A549 (cell line): ENCODE measurements around the gene NFAM1. TPM values are rescaled to one million over a fixed set of nuclear protein-coding genes. Genes with fewer than 3 reads are reported as not detected.

Source experiments
- ATAC-seq, 2 experiments: fragments of 200-7000 bp in 1 of 2; fragments of >200 bp in 1 of 2; cut with Nextera tagmentation in 1 of 2; cut with Tn5 transposase in 1 of 2; 3 replicates each; pipeline versions ENCODE4 v1.8.0 to v1.9.1; 2018 to 2020; ENCODE audit warnings: mild to moderate bottlenecking in 1 of 2, moderate library complexity in 1 of 2
- CTCF ChIA-PET: fragments of 300-600 bp; sonication (Branson Sonifier 250); formaldehyde crosslinking; extraction: SDS; loops from one replicate; lab custom pipeline; 2021; ENCODE audit warnings: antibody characterized with exemption, inconsistent platforms; lab: Yijun Ruan, JAX
- POLR2A ChIA-PET: fragments of 350-600 bp; formaldehyde crosslinking; extraction: SDS; loops from one replicate; lab custom pipeline; 2021; ENCODE audit warnings: antibody characterized with exemption, inconsistent platforms; lab: Yijun Ruan, JAX
- DNase-seq, 2 experiments: peaks; one replicate each; pipeline versions ENCODE4 v3.0.0 to v3.0.0-alpha.2; 2011 to 2016; ENCODE audit warnings: low read depth in 1 of 2, low spot score in 1 of 2
- FAIRE-seq: peaks from 2 replicates; lab custom pipeline; 2011; peaks lifted over from hg19 to GRCh38; lab: Jason Lieb, UNC
- H3K27ac ChIP-seq, 2 experiments: fragments of >200 bp; sonication (Bioruptor Twin); formaldehyde crosslinking; 3 replicates each; pipeline ENCODE4 v1.5.1; 2016 to 2017
- H3K4me1 ChIP-seq: fragments of >200 bp; sonication (Bioruptor Twin); formaldehyde crosslinking; 3 replicates; pipeline ENCODE4 v1.6.1; 2016
- H3K4me2 ChIP-seq: fragments of >200 bp; sonication (Bioruptor Twin); formaldehyde crosslinking; 3 replicates; pipeline ENCODE4 v1.6.1; 2016
- H3K4me3 ChIP-seq: fragments of >200 bp; sonication (Bioruptor Twin); formaldehyde crosslinking; 3 replicates; pipeline ENCODE4 v1.5.1; 2016
- H3K9me3 ChIP-seq: fragments of >200 bp; sonication (Bioruptor Twin); formaldehyde crosslinking; 3 replicates; pipeline ENCODE4 v1.6.1; 2016
- BCL3 ChIP-seq: fragments of >200 bp; sonication (Bioruptor Twin); formaldehyde crosslinking; IDR thresholded peaks from 3 replicates; pipeline ENCODE4 v1.6.1; 2016
- CHD2 ChIP-seq: fragments of 150-350 bp; IDR thresholded peaks from 2 replicates; pipeline ENCODE4 v1.6.1; 2014; ENCODE audit warnings: low read length; ENCODE audit not compliant: partially characterized antibody
- E2F6 ChIP-seq: IDR thresholded peaks from 2 replicates; pipeline ENCODE4 v1.6.1; 2012; ENCODE audit warnings: low read depth, borderline replicate concordance
- EHF ChIP-seq: fragments of 250-450 bp; sonication (Bioruptor Pico); IDR thresholded peaks from 2 replicates; pipeline ENCODE4 v1.5.0; 2020; ENCODE audit warnings: mild to moderate bottlenecking
- ESRRA ChIP-seq: fragments of 150-350 bp; IDR thresholded peaks from 2 replicates; pipeline ENCODE4 v1.6.1; 2014; ENCODE audit warnings: mild to moderate bottlenecking, low read length, borderline replicate concordance
- FOSB ChIP-seq: fragments of 250-450 bp; sonication (Bioruptor Pico); IDR thresholded peaks from 2 replicates; pipeline ENCODE4 v1.5.0; 2020; ENCODE audit warnings: mild to moderate bottlenecking, moderate library complexity
- GATA3 ChIP-seq: IDR thresholded peaks from 2 replicates; pipeline ENCODE4 v1.6.1; 2012; ENCODE audit warnings: borderline replicate concordance
- HES2 ChIP-seq: fragments of >200 bp; sonication (Bioruptor Twin); formaldehyde crosslinking; IDR thresholded peaks from 2 replicates; pipeline ENCODE4 v1.6.1; 2016
- KDM1A ChIP-seq: fragments of 200-600 bp; sonication (generic); IDR thresholded peaks from 2 replicates; pipeline ENCODE4 v1.6.1; 2016; ENCODE audit warnings: low read depth, mild to moderate bottlenecking
- KDM5A ChIP-seq: fragments of 200-600 bp; sonication (generic); IDR thresholded peaks from 2 replicates; pipeline ENCODE4 v1.6.1; 2016; ENCODE audit warnings: antibody characterized with exemption, mild to moderate bottlenecking
- MAFK ChIP-seq: fragments of 450-650 bp; IDR thresholded peaks from 2 replicates; pipeline ENCODE4 v1.6.1; 2014; ENCODE audit not compliant: partially characterized antibody
- MAZ ChIP-seq: fragments of 150-350 bp; IDR thresholded peaks from 2 replicates; pipeline ENCODE4 v1.6.1; 2014; ENCODE audit warnings: antibody characterized with exemption, low read depth, low read length, borderline replicate concordance
- NFE2L2 ChIP-seq: fragments of 150-350 bp; conservative IDR thresholded peaks from 2 replicates; pipeline ENCODE4 v1.6.1; 2014; ENCODE audit warnings: low read length
- RAD21 ChIP-seq, 2 experiments: fragments of >200 bp in 1 of 2; sonication (Bioruptor Twin) in 1 of 2; formaldehyde crosslinking in 1 of 2; IDR thresholded peaks in 1 of 2; conservative IDR thresholded peaks in 1 of 2; 2 replicates in 1 of 2; 3 replicates in 1 of 2; pipeline ENCODE4 v1.6.1; 2012 to 2018; ENCODE audit warnings: inconsistent platforms in 1 of 2
- RARB ChIP-seq: fragments of 250-450 bp; sonication (Bioruptor Pico); IDR thresholded peaks from 2 replicates; pipeline ENCODE4 v1.8.0; 2021; ENCODE audit warnings: mild to moderate bottlenecking, moderate library complexity
- RCOR1 ChIP-seq: fragments of 150-350 bp; IDR thresholded peaks from 2 replicates; pipeline ENCODE4 v1.6.1; 2014; ENCODE audit warnings: antibody characterized with exemption, low read length, low read depth
- RNF2 ChIP-seq: fragments of 200-600 bp; sonication (generic); IDR thresholded peaks from 2 replicates; pipeline ENCODE4 v1.6.1; 2016; ENCODE audit warnings: low read depth, mild to moderate bottlenecking, antibody characterized with exemption, moderate library complexity, borderline replicate concordance
- SMC3 ChIP-seq: fragments of >200 bp; sonication (Bioruptor Twin); formaldehyde crosslinking; IDR thresholded peaks from 3 replicates; pipeline ENCODE4 v1.6.1; 2018; ENCODE audit warnings: inconsistent platforms
- SREBF2 ChIP-seq: fragments of 450-650 bp; IDR thresholded peaks from 2 replicates; pipeline ENCODE4 v1.6.1; 2014; ENCODE audit warnings: mild to moderate bottlenecking, moderate library complexity
- TFCP2L1 ChIP-seq: fragments of 250-450 bp; sonication (Bioruptor Pico); IDR thresholded peaks from 2 replicates; pipeline ENCODE4 v1.5.0; 2021; ENCODE audit warnings: mild to moderate bottlenecking
- USF2 ChIP-seq: fragments of 450-650 bp; IDR thresholded peaks from 2 replicates; pipeline ENCODE4 v1.6.1; 2014; ENCODE audit warnings: antibody characterized with exemption
- WGBS: methylation state at CpG from one replicate; pipeline ENCODE4 v1.1.6; 2017; ENCODE audit errors: missing lambda C conversion rate; 5-methylcytosine and 5-hydroxymethylcytosine counted together
- polyA plus RNA-seq, 4 experiments: library from polyadenylated mRNA; depleted of rRNA in 3 of 4; stranded (reverse); fragments of >200 nt; fragmentation: RNase III in 1 of 4; extraction: RNeasy Plus Mini Kit Qiagen cat#74134 plus additional on column Dnase treatment in 1 of 4; gene quantifications; 2 replicates in 3 of 4; 3 replicates in 1 of 4; pipeline ENCODE4 v1.2.3, GENCODE V29; 2011 to 2017
- TF ChIP-seq, protein P1 (sequence below): IDR thresholded peaks from 2 replicates; pipeline ENCODE4 v1.6.1; 2012

The NFAM1 gene
- polyA plus RNA-seq, 2 of the 4 experiments (the other 2 are of a cell fraction): not detected

GRCh38 chr22:42360348-42360747, 71.9 kb downstream of the NFAM1 start:
- FAIRE-seq: no peak
- WGBS: 94% methylated on average over 5 of the region's 7 CpGs
- TF ChIP-seq BCL3 (no peak), RNF2 (no peak), TFCP2L1 (CRISPR knock-in tag) (no peak), RAD21 (conservative IDR thresholded peaks at IDR 0.05 in 1 of 2, IDR thresholded peaks at IDR 0.05 in 1 of 2) (no peak), RARB (CRISPR knock-in tag) (no peak), CHD2 (no peak), KDM5A (no peak), GATA3 (no peak), MAZ (no peak)
- TF ChIP-seq, protein P1, sequence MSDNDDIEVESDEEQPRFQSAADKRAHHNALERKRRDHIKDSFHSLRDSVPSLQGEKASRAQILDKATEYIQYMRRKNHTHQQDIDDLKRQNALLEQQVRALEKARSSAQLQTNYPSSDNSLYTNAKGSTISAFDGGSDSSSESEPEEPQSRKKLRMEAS: no peak
- Histone ChIP-seq H3K4me1 (no peaks in the 10 kb centered on the region), H3K9me3 (no peaks in the 10 kb centered on the region), H3K4me3 (no peak overlapping the region), H3K27ac (no peak overlapping the region), H3K4me2 (no peak overlapping the region)
- CTCF ChIA-PET: interaction anchor here (0.7 to 1.4 kb wide), 2 partner anchors 9 to 41 kb away, joined by 3 to 4 read pairs; no protein-coding TSS in a partner anchor
- POLR2A ChIA-PET: no interaction called here
- no peak for ATAC-seq
- DNase-seq: no peak

GRCh38 chr22:42358643-42359558, 73.3 kb downstream of the NFAM1 start:
- Histone ChIP-seq H3K4me2 (no peak overlapping the region), H3K27ac (no peak overlapping the region), H3K4me1 (no peaks in the 10 kb centered on the region), H3K9me3 (no peaks in the 10 kb centered on the region), H3K4me3 (no peak overlapping the region)
- TF ChIP-seq RCOR1 (no peak), SREBF2 (no peak), MAZ (no peak), EHF (no peak), KDM1A (no peak), SMC3 (no peak), MAFK (no peak), E2F6 (no peak), HES2 (no peak), ESRRA (no peak), RAD21 (conservative IDR thresholded peaks at IDR 0.05 in 1 of 2, IDR thresholded peaks at IDR 0.05 in 1 of 2) (no peak), FOSB (CRISPR knock-in tag) (no peak), NFE2L2 (no peak), USF2 (no peak)
- POLR2A ChIA-PET: interaction anchor here (1.0 kb wide), 1 partner anchor 11 kb away, joined by 4 read pairs; no protein-coding TSS in a partner anchor
- 79% methylated on average over 12 of the region's 16 CpGs for WGBS
- ATAC-seq (no peak), DNase-seq (no peak), FAIRE-seq (no peak)
- CTCF ChIA-PET: interaction anchor here (0.7 to 1.4 kb wide), 3 partner anchors 8 to 17 kb away, joined by 3 to 4 read pairs (median 4); no protein-coding TSS in a partner anchor
